HCT116 (cell line): ENCODE measurements around the gene TNIK.

Experiments
- CTCF ChIP-seq, 3 experiments: fragments of 200-600 bp in 1 of 3; sonication (generic) in 1 of 3; IDR thresholded peaks in 2 of 3; conservative IDR thresholded peaks in 1 of 3; 2 replicates each; pipeline ENCODE4 v1.5.1; 2012 to 2017; ENCODE audit warnings: low read depth in 2 of 3, low read length in 2 of 3, antibody characterized with exemption in 1 of 3, borderline replicate concordance in 1 of 3, control low read depth in 1 of 3, mild to moderate bottlenecking in 1 of 3, mixed read lengths in 1 of 3, mixed run types in 1 of 3, moderate library complexity in 1 of 3; ENCODE audit not compliant: insufficient read depth in 1 of 3
- EGR1 ChIP-seq: IDR thresholded peaks from 2 replicates; pipeline ENCODE4 v1.6.1; 2012; ENCODE audit warnings: low read depth
- EZH2phosphoT487 ChIP-seq: fragments of 200-600 bp; IDR thresholded peaks from 2 replicates; pipeline ENCODE4 v1.6.1; 2018; ENCODE audit warnings: antibody characterized with exemption, borderline replicate concordance
- MAX ChIP-seq: IDR thresholded peaks from 2 replicates; pipeline ENCODE4 v1.6.1; 2012
- POLR2A ChIP-seq: IDR thresholded peaks from 2 replicates; pipeline ENCODE4 v1.7.0; 2011; ENCODE audit warnings: borderline replicate concordance; ENCODE audit not compliant: insufficient read depth, insufficient read length; ENCODE audit errors: extremely low read depth
- POLR2AphosphoS5 ChIP-seq: IDR thresholded peaks from 2 replicates; pipeline ENCODE4 v1.6.1; 2011; ENCODE audit warnings: mild to moderate bottlenecking, low read depth, low read length, moderate library complexity
- RAD21 ChIP-seq: IDR thresholded peaks from 2 replicates; pipeline ENCODE4 v1.6.1; 2012; ENCODE audit warnings: low read depth, mild to moderate bottlenecking
- REST ChIP-seq: IDR thresholded peaks from 2 replicates; pipeline ENCODE4 v1.6.1; 2012; ENCODE audit warnings: low read depth
- SP1 ChIP-seq: IDR thresholded peaks from 2 replicates; pipeline ENCODE4 v1.6.1; 2012; ENCODE audit warnings: low read depth
- TCF7L2 ChIP-seq: IDR thresholded peaks from 2 replicates; pipeline ENCODE4 v1.7.0; 2011; ENCODE audit warnings: borderline replicate concordance, inconsistent platforms; ENCODE audit not compliant: insufficient read depth, insufficient read length; ENCODE audit errors: extremely low read depth
- ZBTB33 ChIP-seq: IDR thresholded peaks from 2 replicates; pipeline ENCODE4 v1.6.1; 2011; ENCODE audit warnings: mild to moderate bottlenecking, low read length, moderate library complexity; ENCODE audit not compliant: insufficient replicate concordance; ENCODE audit errors: extremely low read depth

- TF ChIP-seq CTCF (IDR thresholded peaks at IDR 0.05 in 2 of 3, conservative IDR thresholded peaks at IDR 0.05 in 1 of 3; ENCODE audit: borderline replicate concordance in 1 of 3, insufficient read depth in 1 of 3, low read depth in 2 of 3, low read length in 2 of 3) (no peak), POLR2A (no peak), REST (no peak), POLR2AphosphoS5 (no peak), ZBTB33 (no peak), MAX (no peak), EZH2phosphoT487 (no peak), SP1 (no peak), EGR1 (no peak), RAD21 (no peak), TCF7L2 (peak; percentile 56)
Observed at GRCh38 chr3:171462224-171462623, 2.0 kb upstream of the TNIK start.
